ENCODE measurements around the gene MTOR.
"Not testable (repeated sequence)": the region's sequence is repeated elsewhere in the genome, so short reads cannot be mapped to it uniquely, and the experiment has no call there.

The MTOR gene

GRCh38 chr1:11280719-11281376, 18.5 kb upstream of the MTOR start:
- DNase-seq (ENCODE audit: low spot score) = no peak

DNA sequence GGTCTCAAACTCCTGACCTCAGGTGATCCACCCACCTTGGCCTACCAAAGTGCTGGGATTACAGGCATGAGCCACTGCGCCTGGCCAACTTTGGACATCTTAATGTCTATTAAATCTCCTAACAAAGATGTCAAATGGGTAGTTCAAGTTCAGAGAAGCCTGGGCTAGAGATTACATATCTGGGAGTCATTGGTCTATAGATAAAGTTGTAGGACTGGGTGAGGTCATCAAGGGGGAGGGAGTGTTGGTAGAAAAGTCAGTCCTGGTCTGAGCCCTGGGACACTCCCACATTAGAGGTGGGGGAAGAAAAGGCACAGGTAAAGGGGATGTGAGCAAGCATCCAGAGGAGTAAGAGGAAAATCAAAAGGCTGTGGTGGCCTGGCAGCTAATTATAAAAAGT, 17.3 kb upstream of the MTOR start:
- DNase-seq (ENCODE audit: low spot score) = no peak

- no peak for DNase-seq (ENCODE audit: low spot score)
These were observed 16.8 kb upstream of the MTOR start for GRCh38 chr1:11279152-11279551.

DNA sequence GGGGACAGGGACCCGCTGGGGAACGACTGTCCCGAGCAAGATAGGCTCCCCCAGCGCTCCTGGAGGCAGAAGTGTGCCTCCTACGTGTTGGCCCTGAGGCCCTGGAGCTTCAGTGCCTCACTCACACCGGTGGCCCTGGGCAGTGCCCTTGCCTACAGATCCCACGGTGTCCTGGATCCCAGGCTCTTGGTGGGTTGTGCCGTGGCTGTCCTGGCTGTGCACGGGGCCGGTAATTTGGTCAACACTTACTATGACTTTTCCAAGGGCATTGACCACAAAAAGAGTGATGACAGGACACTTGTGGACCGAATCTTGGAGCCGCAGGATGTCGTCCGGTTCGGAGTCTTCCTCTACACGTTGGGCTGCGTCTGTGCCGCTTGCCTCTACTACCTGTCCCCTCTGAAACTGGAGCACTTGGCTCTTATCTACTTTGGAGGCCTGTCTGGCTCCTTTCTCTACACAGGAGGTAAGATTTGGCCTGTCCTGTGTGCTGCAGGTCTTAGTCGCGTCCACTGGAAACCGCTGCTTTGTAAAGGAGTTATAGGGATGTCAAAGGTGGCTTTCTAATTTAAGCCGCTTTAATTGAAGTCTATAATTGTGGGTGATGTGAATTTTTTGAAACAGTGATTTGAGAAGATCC, 11.4 kb upstream of the MTOR start:
- peak; percentile 13 for DNase-seq (ENCODE audit: low spot score)

GRCh38 chr1:11272832-11273594, 10.7 kb upstream of the MTOR start, which contains the start of gene UBIAD1:
Gene UBIAD1 (plus strand): TSS chr1:11273198. CDS start chr1:11273532, 334 bp downstream.
- DNase-seq (ENCODE audit: low spot score) = peak; percentile 81

DNA sequence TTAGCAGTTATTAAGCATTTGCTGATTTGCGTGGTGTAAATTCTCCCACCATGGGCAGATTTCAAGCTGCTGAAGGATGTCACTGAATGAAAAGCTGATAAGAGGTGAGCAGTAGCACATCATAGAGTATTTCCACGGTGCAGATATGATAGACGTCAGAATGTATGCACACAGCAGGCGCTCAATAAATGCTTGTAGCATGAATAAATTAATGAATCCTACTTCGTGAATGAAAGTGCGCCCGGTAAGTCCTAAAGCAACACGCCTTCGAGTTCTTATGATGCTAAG, 10.1 kb upstream of the MTOR start:
- DNase-seq (ENCODE audit: low spot score) = no peak

- DNase-seq (ENCODE audit: low spot score) = not testable (repeated sequence)
These were observed 5.3 kb upstream of the MTOR start for GRCh38 chr1:11267350-11268337.

DNA sequence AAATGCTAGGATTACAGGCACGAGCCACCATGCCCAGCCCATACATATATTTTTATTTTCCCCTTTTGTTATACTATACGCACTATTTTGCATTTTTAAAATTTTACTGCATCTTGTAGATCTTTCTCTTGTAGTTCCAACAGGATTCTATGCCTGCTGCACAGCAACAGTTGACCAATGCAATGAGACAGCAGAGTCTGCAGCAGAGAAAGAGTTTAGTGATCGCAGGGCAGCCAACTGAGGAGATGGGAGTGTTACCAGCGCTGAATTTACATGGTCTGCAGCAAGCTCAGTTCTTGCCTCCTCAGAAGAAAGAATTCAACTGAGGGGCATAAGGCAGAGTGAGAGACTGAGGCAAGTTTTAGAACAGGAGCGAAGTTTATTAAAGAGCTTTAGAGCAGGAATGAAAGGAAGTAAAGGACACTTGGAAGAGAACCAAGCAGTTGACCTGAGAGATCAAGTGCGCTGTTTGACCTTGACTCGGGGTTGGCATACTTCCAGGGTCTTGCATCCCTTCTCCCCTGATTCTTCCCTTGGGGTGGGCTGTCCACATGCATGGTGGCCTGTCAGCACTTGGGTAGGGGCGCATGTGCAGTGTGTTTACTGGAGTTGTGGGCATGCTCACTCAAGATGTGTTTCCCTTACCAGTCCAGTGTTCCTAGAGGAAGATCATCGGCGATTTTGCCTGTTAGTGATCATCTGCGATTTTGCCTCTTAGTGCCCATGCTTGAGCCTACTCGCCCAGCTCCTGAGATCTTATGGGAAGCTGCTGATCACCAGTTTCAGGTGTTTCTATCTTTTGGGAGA, 4.1 kb upstream of the MTOR start:
- DNase-seq (ENCODE audit: low spot score) = no peak

GRCh38 chr1:11256299-11256698, 6.1 kb downstream of the MTOR start:
- no peak for DNase-seq (ENCODE audit: low spot score)

DNA sequence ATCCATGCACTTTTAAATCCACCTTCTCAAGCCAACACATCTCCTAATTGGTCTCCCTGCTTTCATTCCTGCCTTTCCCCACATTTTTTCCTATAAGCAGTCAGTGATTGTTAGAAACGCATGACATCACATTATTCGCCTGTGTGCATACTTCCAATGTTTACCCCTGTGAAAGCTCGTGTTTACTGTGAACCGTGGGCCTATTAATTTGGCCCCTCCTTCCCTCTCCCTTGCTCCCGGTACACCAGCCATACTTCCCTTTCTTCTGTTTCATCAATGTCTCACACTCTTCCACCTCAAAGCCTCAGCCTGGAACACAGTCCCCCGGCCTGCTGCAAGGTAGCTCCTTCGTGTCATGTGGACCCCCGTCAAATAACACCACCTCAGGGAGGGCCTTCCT, 9.1 kb downstream of the MTOR start:
- DNase-seq (ENCODE audit: low spot score) = no peak

- DNase-seq (ENCODE audit: low spot score) = no peak
These were observed 9.8 kb downstream of the MTOR start for GRCh38 chr1:11252538-11252937.

DNA sequence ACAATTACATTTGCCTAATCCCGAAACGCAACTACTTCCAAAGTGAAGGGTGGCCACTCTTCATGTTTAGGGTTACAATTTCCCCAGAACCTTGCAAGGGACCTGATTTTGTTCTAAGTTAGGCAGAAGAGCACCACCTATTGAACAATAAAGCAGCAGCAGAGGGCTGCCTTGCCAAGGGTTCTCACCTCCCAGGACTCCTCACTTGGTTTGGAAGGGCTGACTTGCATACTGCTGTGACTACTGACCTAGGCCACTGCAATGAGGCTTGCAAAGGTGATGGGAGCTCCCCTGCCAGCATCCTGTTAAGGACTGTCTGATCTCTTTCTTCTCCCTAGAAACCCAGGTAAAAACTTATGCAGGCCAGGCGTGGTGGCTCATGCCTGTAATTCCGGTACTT, 14.2 kb downstream of the MTOR start:
- no peak for DNase-seq (ENCODE audit: low spot score)

- no peak for DNase-seq (ENCODE audit: low spot score)
These were observed 16.2 kb downstream of the MTOR start for GRCh38 chr1:11245904-11246719.

- no peak for DNase-seq (ENCODE audit: low spot score)
These were observed 17.1 kb downstream of the MTOR start for GRCh38 chr1:11245248-11245647.

DNA sequence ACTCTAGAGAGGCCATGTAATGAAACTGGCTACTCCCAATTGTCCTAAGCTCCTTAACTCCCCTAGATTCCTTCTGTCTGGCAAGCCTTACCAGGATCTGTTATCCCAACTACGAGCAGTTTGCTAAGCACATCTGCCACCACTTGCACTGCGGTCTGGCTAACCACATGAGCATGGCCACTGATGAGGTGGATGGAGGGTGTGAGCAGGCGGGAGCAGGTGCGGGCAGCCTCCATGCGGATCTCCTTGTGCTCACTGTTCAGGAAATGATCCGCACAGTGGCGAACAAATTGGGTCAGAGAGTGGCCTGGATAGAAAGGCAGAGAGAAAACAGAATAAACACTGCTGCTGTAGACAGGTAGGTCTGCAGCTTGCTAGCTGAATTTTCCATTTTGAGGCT, 24.0 kb downstream of the MTOR start:
- no peak for DNase-seq (ENCODE audit: low spot score)

GRCh38 chr1:11237356-11237755, 25.0 kb downstream of the MTOR start:
- DNase-seq (ENCODE audit: low spot score) = no peak

- DNase-seq (ENCODE audit: low spot score) = no peak
These were observed 29.1 kb downstream of the MTOR start for GRCh38 chr1:11233208-11233607.

DNA sequence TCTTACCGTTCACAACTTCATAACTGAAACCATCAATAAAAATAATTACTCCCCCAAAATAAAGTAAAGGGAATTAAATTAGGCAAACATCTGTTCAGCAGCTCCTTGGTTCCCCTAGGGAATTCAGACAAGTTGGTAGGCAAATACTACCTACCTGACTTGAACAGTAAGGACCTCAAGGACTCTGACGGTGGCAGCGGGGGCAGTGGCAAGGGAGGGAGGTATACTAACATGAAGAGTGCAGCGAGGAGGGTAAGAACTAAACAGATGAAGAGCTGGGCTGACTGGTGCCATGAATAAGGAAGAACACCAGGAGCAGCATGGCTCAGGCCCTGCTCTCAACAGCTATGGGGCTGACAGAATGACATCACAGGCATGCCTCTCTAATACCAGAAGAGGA, 33.1 kb downstream of the MTOR start:
- DNase-seq (ENCODE audit: low spot score) = no peak

DNA sequence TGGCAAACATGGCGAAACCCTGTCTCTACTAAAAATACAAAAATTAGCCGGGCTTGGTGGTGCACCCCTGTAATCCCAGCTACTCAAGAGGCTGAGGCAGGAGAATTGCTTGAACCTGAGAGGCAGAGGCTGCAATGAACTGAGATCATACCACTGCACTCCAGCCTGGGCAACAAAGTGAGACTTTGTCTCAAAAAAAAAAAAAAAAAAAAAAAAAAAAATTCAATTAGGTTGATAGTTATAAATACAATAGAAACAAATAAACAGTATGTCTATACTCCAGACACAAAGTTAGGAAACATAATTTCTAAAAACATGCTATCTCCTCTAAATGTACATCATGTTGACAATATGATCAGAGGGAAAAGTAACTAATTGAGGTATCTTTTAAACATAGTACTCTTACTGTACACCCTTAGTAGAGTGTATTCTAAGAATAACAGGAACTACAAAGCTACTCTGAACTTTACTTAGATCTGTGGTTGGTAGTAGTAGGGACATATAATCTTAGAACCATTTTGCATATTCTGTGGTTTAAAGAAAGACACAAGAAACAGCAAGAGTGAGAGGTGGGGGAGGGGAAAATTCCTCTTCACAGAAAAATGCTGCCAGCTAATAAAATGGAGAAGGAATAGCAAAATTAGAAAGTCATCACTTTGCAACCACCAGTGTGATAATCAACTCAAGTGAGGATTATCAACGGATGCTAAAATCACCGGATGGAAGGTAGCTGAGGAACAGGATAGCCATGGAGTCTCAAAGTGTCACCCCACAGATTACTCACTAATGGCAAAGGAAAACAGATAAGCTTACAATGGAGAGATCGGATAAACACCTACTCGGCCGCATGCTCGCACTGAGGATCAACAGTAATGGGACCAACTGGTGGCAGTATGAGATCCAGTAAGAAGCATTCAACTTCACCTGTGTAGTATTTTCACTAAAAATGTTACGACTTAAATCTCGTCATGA, 35.0 kb downstream of the MTOR start:
- DNase-seq (ENCODE audit: low spot score) = no peak
